DMS114 treated with DMSO at 0.1 percent for 48 hours (cell line): ENCODE data around the gene CALD1.

Source experiments
- DNase-seq: peaks from one replicate; lab custom pipeline; 2025; ENCODE audit not compliant: unreplicated experiment; lab: John Stamatoyannopoulos, UW

Gene CALD1

GRCh38 chr7:134763960-134764359 is 15.5 kb upstream of the CALD1 start:
- no peak for DNase-seq

- no peak for DNase-seq
Measured at GRCh38 chr7:134764365-134764764, 15.1 kb upstream of the CALD1 start.

DNA sequence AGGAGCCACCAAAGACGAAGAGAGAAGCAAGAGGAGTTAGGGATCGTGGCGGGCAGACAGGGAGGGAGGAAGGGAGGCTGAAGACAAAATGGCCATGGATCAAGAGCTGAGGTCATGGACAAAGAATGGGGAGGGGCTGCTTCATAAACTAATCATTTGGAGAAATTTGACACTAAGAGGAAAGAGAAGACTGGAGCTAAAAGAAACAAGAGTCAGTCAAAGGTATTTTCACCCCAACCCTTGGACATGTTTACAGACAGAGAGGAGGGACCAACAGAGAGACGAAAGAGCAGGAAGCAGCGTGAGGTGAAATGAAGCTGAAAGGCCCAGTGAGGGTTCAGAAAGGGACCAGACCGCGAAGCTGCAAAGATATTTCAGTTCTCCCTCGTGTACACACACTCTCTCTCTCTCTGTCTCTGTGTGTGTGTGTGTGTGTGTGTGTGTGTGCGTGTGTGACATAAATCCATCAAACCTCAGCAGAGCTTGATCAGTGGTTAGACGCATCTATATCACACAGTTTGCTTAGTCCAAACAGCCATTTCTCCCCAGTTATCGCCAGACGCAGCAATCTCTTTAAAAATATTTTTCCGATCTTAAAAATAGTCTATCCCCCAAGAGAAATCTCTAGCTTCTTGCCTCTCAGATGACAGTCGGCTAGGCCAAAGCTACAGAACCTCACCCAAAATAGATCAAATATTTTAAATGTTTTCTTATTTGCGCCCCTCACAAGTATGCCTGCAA is 12.5 kb upstream of the CALD1 start:
- DNase-seq: no peak

DNA sequence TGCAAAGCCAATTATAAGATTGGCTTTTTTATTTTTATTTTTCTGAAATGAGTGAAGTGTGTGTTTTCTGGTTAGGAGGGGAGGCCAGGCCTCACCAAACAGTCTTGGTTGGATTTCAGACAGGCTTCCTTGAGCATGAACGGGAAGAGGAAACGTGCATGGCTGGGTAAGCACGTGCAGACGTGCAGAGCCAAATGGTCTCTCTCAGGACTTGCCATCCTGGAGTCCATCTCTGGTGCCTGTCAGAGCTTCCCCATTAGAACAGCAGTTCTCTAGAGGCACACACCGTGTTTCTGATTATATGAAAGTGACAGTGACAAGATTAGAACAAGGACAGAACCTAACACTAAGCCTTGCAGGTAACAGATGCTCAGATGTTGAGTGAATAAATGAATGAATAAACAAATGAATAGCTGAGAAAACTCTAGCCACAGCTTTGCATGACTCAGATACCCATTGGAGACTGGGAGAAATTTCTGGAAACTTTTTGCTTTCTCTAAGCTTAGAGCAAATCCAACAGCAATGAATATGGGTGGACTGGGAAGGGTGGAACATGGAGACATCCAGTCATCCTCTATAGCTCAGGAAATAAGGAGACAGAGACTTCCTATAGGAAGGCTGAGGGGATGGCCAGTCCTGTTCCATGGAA is 11.8 kb upstream of the CALD1 start:
- DNase-seq: no peak

DNA sequence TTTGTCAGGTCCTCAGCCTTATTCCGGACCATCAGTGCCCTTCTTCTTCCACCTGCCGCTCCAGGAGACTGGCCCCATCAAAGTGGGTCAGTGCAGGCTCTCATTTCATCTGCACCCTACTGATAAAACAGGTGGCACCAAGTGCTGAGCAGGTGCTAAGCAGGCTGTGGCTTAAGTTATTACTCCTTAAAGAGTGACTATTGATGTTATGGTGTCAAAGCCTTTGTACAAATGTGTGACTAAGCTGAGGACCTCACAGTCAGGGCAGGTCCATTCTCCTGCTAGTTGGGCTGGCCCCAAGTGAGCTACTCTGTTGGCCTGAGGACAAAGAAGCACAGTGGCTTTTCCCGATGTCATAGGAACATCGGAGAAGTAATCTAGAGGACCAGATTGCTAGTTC is 11.2 kb upstream of the CALD1 start:
- no peak for DNase-seq

GRCh38 chr7:134770676-134771075 is 8.8 kb upstream of the CALD1 start:
- no peak for DNase-seq

DNA sequence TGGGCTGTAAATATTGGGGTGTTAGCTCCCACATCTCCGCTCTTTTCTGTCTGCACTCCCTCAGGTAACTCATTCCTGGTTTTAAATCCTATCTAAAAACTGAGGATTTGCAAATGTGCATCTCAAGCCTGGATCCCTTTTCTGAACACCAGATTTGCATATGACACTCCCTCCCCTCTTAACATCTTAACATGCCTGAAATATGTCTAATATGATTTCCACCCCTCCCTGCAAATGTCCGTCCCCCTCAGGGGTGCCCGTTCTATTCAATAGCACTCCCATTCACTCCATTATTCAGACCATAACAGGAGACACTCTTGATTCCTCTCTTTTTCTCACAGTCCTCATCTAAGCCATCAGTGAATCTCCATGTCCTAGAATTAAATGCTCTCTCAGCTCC is 8.3 kb upstream of the CALD1 start:
- no peak for DNase-seq

DNA sequence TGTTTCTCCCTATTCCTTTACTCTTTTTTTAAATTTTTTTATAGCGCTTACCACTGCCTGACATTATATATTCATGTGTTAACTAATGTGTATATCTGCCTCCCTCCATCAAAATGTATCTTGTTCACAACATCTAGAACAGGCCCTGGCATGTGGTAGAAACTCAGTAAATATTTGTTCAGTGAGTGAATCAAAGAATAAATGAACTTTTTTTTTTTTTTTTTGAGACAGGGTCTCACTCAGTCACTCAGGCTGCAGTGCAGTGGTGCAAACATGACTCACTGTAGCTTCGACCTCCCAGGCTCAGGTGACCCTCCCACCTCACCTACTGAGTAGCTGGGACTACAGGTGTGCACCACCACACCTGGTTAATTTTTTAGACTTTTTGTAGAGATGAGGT is 7.5 kb upstream of the CALD1 start:
- DNase-seq: no peak

DNA sequence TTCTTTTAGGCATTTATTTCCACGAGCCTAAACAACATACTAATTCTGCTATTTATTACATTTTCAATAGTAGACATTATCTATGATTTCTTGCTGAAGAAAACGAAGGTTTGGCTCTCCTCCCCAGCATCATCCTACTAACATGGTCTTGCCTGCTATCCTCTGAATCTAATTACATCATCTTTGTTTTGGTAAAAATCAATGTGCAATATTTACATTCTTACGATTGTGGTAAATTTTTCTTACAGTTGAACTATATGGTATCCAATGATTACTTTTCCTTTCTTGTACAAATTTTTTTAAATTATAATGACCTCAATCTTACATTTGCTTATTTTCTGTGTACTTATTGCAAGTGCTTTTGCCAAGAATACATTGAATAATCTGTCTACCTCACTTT is 7.0 kb upstream of the CALD1 start:
- no peak for DNase-seq

DNA sequence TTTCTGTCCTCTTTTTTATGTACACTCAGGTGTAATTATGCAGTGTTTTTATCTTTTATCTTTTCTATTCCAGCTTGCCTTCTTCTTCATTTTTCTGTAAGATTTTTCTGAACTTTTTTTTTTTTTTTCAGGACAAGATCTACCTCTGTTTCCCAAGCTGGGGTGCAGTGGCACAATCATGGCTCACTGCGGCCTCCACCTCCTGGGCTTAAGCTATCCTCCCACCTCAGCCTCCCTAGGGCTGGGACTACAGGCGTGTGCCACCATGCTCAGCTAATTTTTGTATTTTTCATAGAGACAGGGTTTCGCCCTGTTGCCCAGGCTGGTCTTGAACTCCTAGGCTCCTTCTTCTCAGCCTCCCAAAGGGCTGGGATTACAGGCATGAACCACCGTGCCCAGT is 6.3 kb upstream of the CALD1 start:
- no peak for DNase-seq

GRCh38 chr7:134774119-134774518 is 5.3 kb upstream of the CALD1 start:
- DNase-seq: no peak

GRCh38 chr7:134777470-134777869 is 2.0 kb upstream of the CALD1 start:
- DNase-seq: no peak

DNA sequence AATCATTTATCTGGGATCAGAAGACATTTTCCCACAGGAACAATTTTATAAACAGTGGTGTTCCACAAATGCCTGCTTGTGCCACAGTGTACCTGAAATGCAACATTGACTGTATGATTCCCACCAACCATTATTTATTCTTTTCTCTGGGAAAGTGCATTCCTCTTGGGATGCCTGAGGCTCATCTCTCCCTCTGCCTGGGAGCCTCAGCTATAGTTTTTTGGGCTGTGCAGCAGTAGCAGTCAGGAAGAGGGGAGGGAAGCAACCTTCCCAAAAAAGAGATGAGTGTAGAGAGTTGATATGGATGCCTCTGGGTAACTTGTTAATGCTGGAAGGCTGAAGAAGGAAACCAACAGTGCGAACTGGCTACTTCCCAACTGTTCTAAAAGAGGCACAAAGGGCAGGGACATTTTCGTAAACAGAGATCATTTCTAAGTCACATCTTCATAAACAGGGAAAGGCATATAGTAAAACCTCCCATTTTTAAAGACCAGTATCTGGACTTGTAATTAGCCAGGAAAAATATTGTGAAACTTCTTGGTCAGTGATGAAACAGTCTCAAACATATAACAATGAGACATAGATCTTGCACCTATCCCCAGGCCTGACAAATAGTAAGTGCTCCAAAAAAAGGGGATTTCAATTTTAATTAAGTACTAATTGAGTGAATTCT is 1.4 kb upstream of the CALD1 start:
- no peak for DNase-seq

DNA sequence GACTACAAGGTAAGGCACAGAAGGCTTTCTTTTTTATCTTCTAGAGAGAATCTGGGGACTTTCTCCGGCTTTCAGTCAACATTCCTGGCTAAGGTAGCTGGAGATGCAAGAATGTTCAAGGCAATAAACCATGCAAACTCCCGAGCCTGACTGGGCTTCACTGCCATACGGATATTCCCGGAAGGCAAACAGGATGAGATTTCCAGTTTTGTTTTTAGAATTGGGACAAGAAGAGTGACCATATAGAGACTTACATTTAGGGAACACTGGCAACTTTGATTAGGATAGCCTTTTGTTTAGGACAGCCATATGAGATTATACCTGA is 269 bp downstream of the CALD1 start:
- no peak for DNase-seq

DNA sequence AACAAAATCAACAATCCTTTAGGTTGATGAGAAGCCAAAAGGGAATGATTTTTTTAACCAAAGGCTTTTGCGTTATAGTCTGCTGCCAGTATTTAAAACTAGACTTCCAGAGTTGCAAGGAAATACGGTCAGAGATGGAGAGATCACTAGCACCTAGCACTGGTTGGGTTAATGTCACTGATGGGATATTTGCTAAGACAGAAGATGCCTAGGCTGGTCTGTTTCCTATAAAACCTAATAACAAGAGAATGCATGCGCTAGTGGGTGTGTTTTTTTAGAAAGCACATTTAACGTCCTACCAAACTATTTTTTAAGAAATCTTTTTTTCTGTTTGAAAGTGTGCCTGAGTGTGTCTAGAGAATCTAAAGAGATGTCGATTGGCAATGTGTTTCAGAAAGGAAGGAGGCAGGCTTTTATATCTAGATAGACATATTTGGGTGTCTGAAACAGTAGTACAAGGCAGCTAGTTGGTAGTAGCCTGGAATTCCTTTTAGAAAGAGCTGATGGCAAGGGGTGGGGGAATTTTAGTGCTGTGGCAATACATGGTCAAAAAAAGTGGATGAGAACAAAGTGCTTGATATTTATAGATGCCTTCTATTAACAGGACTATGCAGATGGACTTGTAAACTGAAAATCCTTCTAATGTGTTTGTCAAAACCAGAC is 863 bp downstream of the CALD1 start:
- no peak for DNase-seq

DNA sequence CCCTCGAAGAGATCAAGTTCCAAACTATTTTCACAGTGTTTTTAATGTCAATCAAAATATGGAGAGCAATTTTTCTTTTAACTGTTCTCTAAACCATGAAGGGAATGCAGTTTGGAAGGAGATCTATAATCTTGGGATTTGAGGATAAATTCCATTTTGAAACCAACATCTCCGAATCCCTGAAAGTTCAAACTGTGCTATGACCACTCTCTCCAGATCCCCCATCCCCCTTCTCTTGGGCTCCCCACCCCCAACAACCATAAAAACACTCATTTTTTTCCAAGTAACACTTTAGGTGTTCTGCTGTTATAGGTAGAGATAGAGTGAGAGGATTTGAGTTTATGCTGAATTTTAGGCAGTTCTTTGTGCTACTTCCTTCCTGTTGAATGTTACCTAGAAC is 1.7 kb downstream of the CALD1 start:
- no peak for DNase-seq

DNA sequence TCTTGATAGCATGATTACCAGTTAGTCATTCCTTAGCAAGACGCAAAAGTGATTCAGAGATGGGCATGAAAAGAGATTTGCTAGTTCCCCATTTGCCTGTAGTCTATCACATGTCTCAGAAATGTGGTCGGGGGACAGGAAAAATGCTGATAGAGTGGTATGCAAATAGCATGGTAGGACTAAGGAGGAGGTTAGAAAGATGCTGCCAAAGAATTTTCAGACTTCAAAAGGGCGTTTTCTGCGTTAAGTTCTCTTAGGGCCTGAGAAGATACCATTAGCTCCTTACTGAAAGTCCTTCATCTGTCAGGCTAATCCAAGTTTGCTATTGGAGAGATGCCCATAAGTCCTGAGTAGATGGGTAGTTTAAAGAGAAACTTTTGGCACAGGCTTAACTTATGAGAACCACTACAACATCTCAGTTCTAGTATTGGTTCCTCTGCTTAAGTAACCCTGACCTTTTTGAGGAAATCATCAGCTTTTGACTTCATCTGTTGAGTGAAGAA is 2.7 kb downstream of the CALD1 start:
- no peak for DNase-seq

DNA sequence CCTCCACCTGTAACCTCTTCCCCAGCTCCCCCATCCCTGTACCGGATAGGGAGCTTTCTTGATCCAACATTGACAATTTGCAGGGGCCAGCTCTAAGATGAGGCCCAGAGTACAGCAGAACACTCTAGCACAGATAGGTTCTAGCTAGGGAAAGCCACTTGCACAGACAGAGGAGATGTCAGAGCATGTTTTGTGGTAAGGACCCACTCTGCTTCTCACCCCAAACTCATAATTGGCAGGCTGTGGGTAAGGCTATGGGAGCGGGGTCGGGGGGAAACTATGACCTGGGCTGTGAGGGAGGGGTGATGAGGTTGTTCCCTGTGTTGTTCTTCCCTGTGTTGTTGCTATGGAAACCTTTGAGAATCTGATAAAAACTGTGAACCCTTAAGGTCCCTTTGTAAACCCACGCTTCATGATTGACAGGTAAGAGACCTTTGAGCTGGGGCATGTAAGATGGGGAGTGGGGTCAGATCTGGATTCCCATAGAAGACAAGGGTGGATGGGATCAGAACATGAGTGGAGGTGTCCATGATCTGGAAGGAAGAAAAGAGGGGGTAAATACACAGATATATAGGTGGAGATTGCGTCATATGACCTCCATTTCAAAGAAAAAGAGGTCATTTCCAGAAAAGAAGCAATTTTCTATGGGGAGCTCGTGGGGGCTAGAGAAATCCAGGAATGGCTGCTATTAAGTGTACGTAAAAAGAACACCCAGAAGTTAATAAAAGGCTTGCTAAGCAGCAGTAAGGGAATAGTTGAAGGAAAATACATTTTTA is 4.0 kb downstream of the CALD1 start:
- no peak for DNase-seq

DNA sequence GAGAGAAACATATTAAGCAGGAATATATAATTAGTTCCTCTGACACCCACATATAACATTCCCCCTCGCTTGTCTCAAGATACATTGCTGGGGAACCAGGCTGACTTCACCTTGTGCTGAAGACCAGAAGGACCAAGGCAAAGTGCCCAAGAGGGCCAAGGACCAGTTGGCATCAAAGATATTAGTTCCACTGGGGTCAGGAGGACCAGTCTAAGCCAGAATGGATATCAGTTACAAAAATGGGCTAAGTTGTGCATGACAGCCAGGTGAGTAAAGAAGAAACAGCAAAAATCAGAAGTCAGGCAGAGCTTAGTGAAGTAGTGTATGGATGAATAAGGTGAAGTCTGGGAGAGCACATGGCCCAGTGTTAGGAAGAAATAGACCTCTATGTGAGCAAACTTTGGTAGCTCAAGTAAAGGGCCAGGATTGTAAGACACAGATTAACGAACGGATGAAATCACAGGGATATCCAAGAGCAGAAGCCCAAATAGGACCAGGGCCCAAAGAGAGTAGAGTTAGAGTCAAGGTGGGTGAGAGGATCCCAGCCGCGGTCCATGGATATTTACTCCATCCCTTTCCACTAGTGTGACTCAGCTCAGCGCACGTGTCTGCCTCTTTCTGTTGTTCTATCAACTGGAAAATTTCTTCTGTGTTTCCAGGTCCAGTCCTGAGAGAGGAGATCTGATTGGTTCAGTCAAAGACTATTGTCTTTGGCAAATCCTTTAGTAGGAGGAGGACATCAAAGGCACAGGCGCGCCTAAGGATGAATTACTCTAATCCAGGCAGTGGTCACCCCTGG is 5.0 kb downstream of the CALD1 start:
- no peak for DNase-seq

DNA sequence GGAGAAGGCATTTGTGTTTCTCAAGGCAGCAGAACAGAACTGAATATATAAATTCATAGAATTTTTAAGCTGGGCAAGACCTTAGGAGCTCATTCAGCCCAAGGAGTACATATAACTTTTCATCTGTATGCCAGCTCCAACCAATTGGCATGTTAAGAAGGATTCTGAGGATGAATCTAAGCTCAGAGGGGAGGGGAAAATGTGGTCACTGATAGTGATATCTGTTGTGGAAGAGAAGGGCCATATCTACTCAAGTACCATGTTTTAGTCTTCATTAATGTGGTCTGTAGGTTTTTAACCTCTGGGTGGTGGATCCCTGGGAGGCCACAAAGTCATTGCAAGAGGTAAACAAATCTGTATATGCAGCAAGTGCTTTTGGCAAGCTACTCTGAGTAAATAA is 6.4 kb downstream of the CALD1 start:
- DNase-seq: no peak
